H1 (cell line): ENCODE results near the gene PIAS4. TPM values are rescaled to one million over a fixed set of nuclear protein-coding genes. Genes with fewer than 3 reads are reported as not detected.

Experiments used
- CTCF ChIA-PET: fragments of 300-600 bp; sonication (Branson Sonifier 250); formaldehyde crosslinking; loops from one replicate; lab custom pipeline; 2021; ENCODE audit not compliant: partially characterized antibody; lab: Charles Lee
- POLR2A ChIA-PET: fragments of 300-600 bp; sonication (Branson Sonifier 250); formaldehyde crosslinking; loops from one replicate; lab custom pipeline; 2021; ENCODE audit warnings: inconsistent platforms; ENCODE audit not compliant: partially characterized antibody; lab: Charles Lee
- DNase-seq, 2 experiments: peaks; one replicate each; pipeline versions ENCODE4 v3.0.0 to v3.0.0-alpha.2; 2010 to 2022; ENCODE audit warnings: low spot score in 2 of 2, low read depth in 1 of 2, mixed read lengths in 1 of 2
- FAIRE-seq: peaks from 2 replicates; lab custom pipeline; 2011; peaks lifted over from hg19 to GRCh38; lab: Jason Lieb, UNC
- H2AFZ ChIP-seq: 2 replicates; pipeline ENCODE4 v1.8.1; 2012; ENCODE audit warnings: low read length, inconsistent platforms
- H2AK5ac ChIP-seq: 2 replicates; pipeline ENCODE4 v1.6.1; 2013; ENCODE audit warnings: low read depth, low read length
- H2BK120ac ChIP-seq: replicated peaks from 2 replicates; pipeline ENCODE3; 2013; ENCODE audit warnings: low read depth, low read length, inconsistent platforms
- H2BK12ac ChIP-seq: 2 replicates; pipeline ENCODE4 v1.6.1; 2013; ENCODE audit warnings: low read depth, low read length
- H2BK15ac ChIP-seq: 2 replicates; pipeline ENCODE4 v1.6.1; 2013; ENCODE audit warnings: low read length
- H2BK20ac ChIP-seq: 2 replicates; pipeline ENCODE4 v1.6.1; 2013; ENCODE audit warnings: low read length
- H2BK5ac ChIP-seq: 2 replicates; pipeline ENCODE4 v1.6.1; 2013; ENCODE audit warnings: low read depth, low read length
- H3K14ac ChIP-seq: 2 replicates; pipeline ENCODE4 v1.6.1; 2013; ENCODE audit warnings: inconsistent platforms; ENCODE audit not compliant: insufficient read length
- H3K18ac ChIP-seq: 2 replicates; pipeline ENCODE4 v1.6.1; 2013; ENCODE audit warnings: low read length; ENCODE audit errors: extremely low read depth
- H3K23ac ChIP-seq: 2 replicates; pipeline ENCODE4 v1.6.1; 2013; ENCODE audit warnings: inconsistent platforms; ENCODE audit not compliant: insufficient read length
- H3K23me2 ChIP-seq: 2 replicates; pipeline ENCODE4 v1.6.1; 2013; ENCODE audit warnings: low read depth, low read length
- H3K27ac ChIP-seq: 2 replicates; pipeline ENCODE4 v1.6.1; 2011; ENCODE audit warnings: low read depth, low read length, inconsistent platforms
- H3K27me3 ChIP-seq, 4 experiments: replicated peaks in 1 of 4; 1 replicate in 1 of 4; 2 replicates in 3 of 4; pipeline versions ENCODE4 v1.6.1 to v1.8.1; 2011 to 2013; ENCODE audit warnings: low read length in 3 of 4, mild to moderate bottlenecking in 3 of 4, inconsistent platforms in 2 of 4, mixed read lengths in 2 of 4, moderate library complexity in 1 of 4; ENCODE audit not compliant: control insufficient read depth in 3 of 4, insufficient read depth in 3 of 4; ENCODE audit errors: extremely low read depth in 1 of 4
- H3K36me3 ChIP-seq, 4 experiments: 2 replicates each; pipeline versions ENCODE4 v1.6.1 to v1.8.1; 2011 to 2013; ENCODE audit warnings: mild to moderate bottlenecking in 4 of 4, low read length in 3 of 4, moderate library complexity in 2 of 4, control low read depth in 1 of 4, inconsistent platforms in 1 of 4; ENCODE audit not compliant: insufficient read depth in 4 of 4, control insufficient read depth in 2 of 4
- H3K4ac ChIP-seq: replicated peaks from 2 replicates; pipeline ENCODE3; 2013; ENCODE audit warnings: low read length, low read depth, mixed read lengths, inconsistent platforms; ENCODE audit not compliant: insufficient read length
- H3K4me1 ChIP-seq, 4 experiments: replicated peaks in 1 of 4; 1 replicate in 1 of 4; 2 replicates in 3 of 4; pipeline versions ENCODE4 v1.6.1 to v1.8.1; 2011 to 2013; ENCODE audit warnings: low read length in 3 of 4, inconsistent platforms in 2 of 4, mixed read lengths in 1 of 4; ENCODE audit not compliant: insufficient read depth in 4 of 4, control insufficient read depth in 3 of 4
- H3K4me2 ChIP-seq, 2 experiments: 2 replicates each; pipeline versions ENCODE4 v1.6.1 to v1.8.1; 2011 to 2013; ENCODE audit warnings: low read depth in 2 of 2, low read length in 2 of 2, control low read depth in 1 of 2, inconsistent platforms in 1 of 2, mild to moderate bottlenecking in 1 of 2; ENCODE audit not compliant: insufficient read depth in 1 of 2
- H3K4me3 ChIP-seq, 4 experiments: fragments of 200-600, 300-600 bp in 1 of 4; sonication (generic), shearing (Covaris generic), sonication (Bioruptor Twin) in 1 of 4; 2 replicates each; pipeline versions ENCODE4 v1.5.1 to v1.8.1; 2011 to 2016; ENCODE audit warnings: low read length in 4 of 4, low read depth in 3 of 4, control low read depth in 2 of 4, inconsistent platforms in 2 of 4, mild to moderate bottlenecking in 2 of 4, mixed read lengths in 1 of 4, moderate library complexity in 1 of 4; ENCODE audit not compliant: insufficient read depth in 2 of 4; ENCODE audit errors: extremely low read depth in 1 of 4
- H3K56ac ChIP-seq: replicated peaks from 2 replicates; pipeline ENCODE3; 2013; ENCODE audit warnings: low read depth, mild to moderate bottlenecking, mixed read lengths, low read length, inconsistent platforms; ENCODE audit not compliant: insufficient read length
- H3K79me1 ChIP-seq: 2 replicates; pipeline ENCODE4 v1.6.1; 2013; ENCODE audit warnings: low read depth, low read length, control low read depth
- H3K79me2 ChIP-seq, 2 experiments: 2 replicates each; pipeline versions ENCODE4 v1.6.1 to v1.8.1; 2012 to 2013; ENCODE audit warnings: low read length in 2 of 2, mild to moderate bottlenecking in 2 of 2, inconsistent platforms in 1 of 2; ENCODE audit not compliant: insufficient read depth in 2 of 2, control insufficient read depth in 1 of 2
- H3K9ac ChIP-seq, 4 experiments: replicated peaks in 1 of 4; 1 replicate in 1 of 4; 2 replicates in 3 of 4; pipeline versions ENCODE4 v1.6.1 to v1.8.1; 2011 to 2013; ENCODE audit warnings: low read depth in 3 of 4, low read length in 3 of 4, control low read depth in 2 of 4, mild to moderate bottlenecking in 2 of 4, moderate library complexity in 2 of 4, inconsistent platforms in 1 of 4; ENCODE audit errors: extremely low read depth in 1 of 4
- H3K9me3 ChIP-seq, 2 experiments: 2 replicates each; pipeline versions ENCODE4 v1.6.1 to v1.8.1; 2012 to 2013; ENCODE audit warnings: mild to moderate bottlenecking in 2 of 2, moderate library complexity in 2 of 2, control low read depth in 1 of 2, inconsistent platforms in 1 of 2, low read depth in 1 of 2, low read length in 1 of 2, mixed read lengths in 1 of 2; ENCODE audit not compliant: insufficient read depth in 2 of 2
- H4K20me1 ChIP-seq, 2 experiments: replicated peaks in 1 of 2; 2 replicates each; pipeline versions ENCODE3 to v1.8.1; 2011 to 2013; ENCODE audit warnings: inconsistent platforms in 2 of 2, low read length in 2 of 2, mild to moderate bottlenecking in 1 of 2; ENCODE audit not compliant: insufficient read depth in 2 of 2, control insufficient read depth in 1 of 2
- H4K5ac ChIP-seq: 2 replicates; pipeline ENCODE4 v1.6.1; 2013; ENCODE audit warnings: low read length, low read depth, mixed read lengths, inconsistent platforms; ENCODE audit not compliant: insufficient read length
- H4K8ac ChIP-seq: 2 replicates; pipeline ENCODE4 v1.8.0; 2013; ENCODE audit warnings: mild to moderate bottlenecking, moderate library complexity, low read length, inconsistent platforms; ENCODE audit not compliant: insufficient read depth; ENCODE audit errors: extremely low read depth
- H4K91ac ChIP-seq: replicated peaks from 2 replicates; pipeline ENCODE3; 2013; ENCODE audit warnings: low read length, mixed read lengths, inconsistent platforms; ENCODE audit not compliant: insufficient read length
- POU5F1 ChIP-seq: IDR thresholded peaks from 2 replicates; pipeline ENCODE4 v1.6.1; 2011; ENCODE audit warnings: low read depth, mild to moderate bottlenecking, low read length, moderate library complexity
- SP2 ChIP-seq: IDR thresholded peaks from 2 replicates; pipeline ENCODE4 v1.6.1; 2012; ENCODE audit warnings: mild to moderate bottlenecking, low read length, inconsistent platforms
- WGBS, 2 experiments: shearing (Covaris generic) in 1 of 2; methylation state at CpG; one replicate each; pipeline versions ENCODE4 v1.1.6 to v1.1.7; 2013 to 2015; ENCODE audit warnings: low lambda C conversion rate in 2 of 2, mixed read lengths in 2 of 2, inconsistent platforms in 1 of 2, low coverage in 1 of 2, missing lambda C conversion rate in 1 of 2; ENCODE audit not compliant: insufficient replicate concordance in 2 of 2, insufficient coverage in 1 of 2, insufficient read length in 1 of 2; ENCODE audit errors: extremely low coverage in 1 of 2, missing lambda C conversion rate in 1 of 2; 5-methylcytosine and 5-hydroxymethylcytosine counted together
- polyA plus RNA-seq, 7 experiments: library from polyadenylated mRNA; depleted of rRNA in 3 of 7; stranded (reverse) in 5 of 7; unstranded in 2 of 7; fragments of >200 nt in 5 of 7; fragments of 200-250 nt in 2 of 7; gene quantifications; 1 replicate in 5 of 7; 2 replicates in 1 of 7; 4 replicates in 1 of 7; pipeline versions ENCODE4 v1.2.1 to v1.2.3, GENCODE V29; 2011 to 2013; ENCODE audit warnings: missing spikeins in 2 of 7, mixed read lengths in 2 of 7
- total RNA-seq: library from RNA; stranded (reverse); fragmentation: NEBNext Ultra II Directional; extraction: Animal tissue kit (Norgen Biotek cat#: 25700); gene quantifications from 2 replicates; pipeline ENCODE4 v1.2.1, GENCODE V29; 2021

Gene PIAS4
- total and polyA plus RNA-seq, 2 of the 8 experiments (the other 6 are each of a cell fraction or from before 2014, with no cell fraction given): 30.2 to 51.4 TPM

GRCh38 chr19:4054441-4055208, 47.1 kb downstream of the PIAS4 start:
- no peak overlapping the region for H3K18ac ChIP-seq
- H3K27ac ChIP-seq: no peak overlapping the region
- H4K91ac ChIP-seq: no peak overlapping the region
- no peak overlapping the region for H4K5ac ChIP-seq
- CTCF ChIA-PET: no interaction called here
- H3K9ac ChIP-seq: no peak overlapping the region
- H2BK5ac ChIP-seq: no peak overlapping the region
- H3K27me3 ChIP-seq: no peaks in the 10 kb centered on the region
- H3K23ac ChIP-seq: no peak overlapping the region
- no peak overlapping the region for H2BK20ac ChIP-seq
- H3K23me2 ChIP-seq: 0 out of 2 replicates have a peak, but pooled peaks cover 3% of the 10 kb centered on the region
- no peak overlapping the region for H2BK15ac ChIP-seq
- H2AK5ac ChIP-seq: no peak overlapping the region
- H2AFZ ChIP-seq: no peak overlapping the region
- TF ChIP-seq SP2: no peak
- TF ChIP-seq POU5F1: no peak
- no peak overlapping the region for H3K56ac ChIP-seq
- DNase-seq (no peak), FAIRE-seq (no peak)
- no peak overlapping the region; the same call in 1 of the 2 replicates for H4K8ac ChIP-seq
- H2BK12ac ChIP-seq: no peak overlapping the region
- H3K36me3 ChIP-seq: peaks cover 2 to 24% (median 13%) of the 10 kb centered on the region in 4 experiments
- no peak overlapping the region for H3K4me2 ChIP-seq
- no peak overlapping the region for H3K4me3 ChIP-seq
- no peaks in the 10 kb centered on the region for H3K9me3 ChIP-seq
- peaks cover 0 to 10% (median 4%) of the 10 kb centered on the region in 4 experiments; a peak in 3 of 7 replicates for H3K4me1 ChIP-seq
- no peak overlapping the region for H3K4ac ChIP-seq
- H3K79me2 ChIP-seq: peaks cover 3 to 65% of the 10 kb centered on the region in 2 experiments; a peak in 2 of 4 replicates
- H2BK120ac ChIP-seq: no peak overlapping the region
- POLR2A ChIA-PET: interaction anchor here (0.6 to 1.9 kb wide), 5 partner anchors 9 to 294 kb away, joined by 3 to 5 read pairs (median 3); no protein-coding TSS in a partner anchor
- 96% methylated on average over 39 of the region's 91 CpGs; no CpG with 5 or more reads in 1 of the 2 experiments for WGBS, 2 experiments
- peaks cover 36 to 46% of the 10 kb centered on the region in 2 experiments for H4K20me1 ChIP-seq
- peaks cover 26% of the 10 kb centered on the region for H3K79me1 ChIP-seq
- no peak overlapping the region for H3K14ac ChIP-seq
